Psoas muscle (tissue), 8 donors: ENCODE data around the gene RIPOR3. TPM values are rescaled to one million over a fixed set of nuclear protein-coding genes. Genes with fewer than 3 reads are reported as not detected.

Experiments used
- ATAC-seq, 4 donors: fragments of 200-7000 bp; cut with Tn5 transposase; one replicate each; pipeline ENCODE4 v1.9.1; 2020; ENCODE audit warnings: moderate library complexity in 3 of 4, mild to moderate bottlenecking in 2 of 4
- DNase-seq, 2 donors: peaks; one replicate each; pipeline ENCODE4 v3.0.0-alpha.2; 2020
- H3K27ac ChIP-seq: fragments of 200-600 bp; one replicate; pipeline ENCODE4 v1.8.0; 2022
- H3K27me3 ChIP-seq, 3 donors: fragments of 200-600 bp in 1 of 3; one replicate each; pipeline versions ENCODE4 v1.6.1 to v1.8.0; 2013 to 2022; ENCODE audit warnings: low read length in 2 of 3, mild to moderate bottlenecking in 2 of 3, moderate library complexity in 1 of 3; ENCODE audit not compliant: insufficient read depth in 3 of 3
- H3K36me3 ChIP-seq, 2 donors: fragments of 200-600 bp in 1 of 2; one replicate each; pipeline versions ENCODE4 v1.6.1 to v1.8.0; 2013 to 2022; ENCODE audit warnings: low read depth in 1 of 2, mild to moderate bottlenecking in 1 of 2, moderate library complexity in 1 of 2; ENCODE audit not compliant: insufficient read depth in 1 of 2
- H3K4me1 ChIP-seq: fragments of 200-600 bp; one replicate; pipeline ENCODE4 v1.8.0; 2022
- H3K4me3 ChIP-seq: fragments of 200-600 bp; one replicate; pipeline ENCODE4 v1.8.0; 2022; ENCODE audit warnings: mild to moderate bottlenecking
- H3K9me3 ChIP-seq: fragments of 200-600 bp; one replicate; pipeline ENCODE4 v1.8.0; 2022
- CTCF ChIP-seq: fragments of 200-600 bp; IDR thresholded peaks from one replicate; pipeline ENCODE4 v1.8.0; 2022; ENCODE audit warnings: antibody characterized with exemption
- WGBS, 3 donors: extraction: QIAGEN DNeasy Blood & Tissue Kit; methylation state at CpG; one replicate each; pipeline versions ENCODE4 v1.1.6 to v1.1.7; 2013; 5-methylcytosine and 5-hydroxymethylcytosine counted together
- intact Hi-C, 2 donors: fragments of 100-400 bp; cut with DNase I; formaldehyde crosslinking; loops; one replicate each; pipeline versions ENCODE4 v1.11.0 to v1.14.2; 2022
- polyA plus RNA-seq, 3 donors: library from polyadenylated mRNA; stranded (reverse); fragments of 200-250 nt; gene quantifications; one replicate each; pipeline ENCODE4 v1.2.3, GENCODE V29; 2013
- total RNA-seq, 4 donors: library from RNA; stranded (reverse); fragmentation: NEBNext Ultra II Directional in 2 of 4; extraction: Animal tissue kit (Norgen Biotek cat#: 25700) in 2 of 4; gene quantifications; one replicate each; pipeline versions ENCODE4 v1.2.1 to v1.2.4, GENCODE V29; 2021 to 2023
- donor health status: healthy with polysubstance abuse.
- donor health status: DM: no; HTN: no; CAD: no; lungs with moderate emphysema.
- donor health status: Bipolar disorder and iron deficiency.
- donor health status: healthy.
- donor health status: DM: yes; HTN: yes; CAD: no.
- donor health status: DM: no; HTN: no; CAD: no.
- donor health status: DM: no; HTN: no; CAD: no.
- donor health status: DM: yes; HTN: yes; CAD: no.

The RIPOR3 gene
- total and polyA plus RNA-seq, 7 donors: 3.1 to 5.7 (median 5.2) TPM

GRCh38 chr20:50720026-50720425 is 28.7 kb upstream of the RIPOR3 start:
- Histone ChIP-seq H3K36me3 (no peaks in the 10 kb centered on the region), H3K4me3 (no peak overlapping the region), H3K27me3 (no peaks in the 10 kb centered on the region), H3K4me1 (peaks cover 17% of the 10 kb centered on the region), H3K27ac (no peak overlapping the region), H3K9me3 (no peaks in the 10 kb centered on the region)
- intact Hi-C loops: loop anchor here in 1 of 2 donors (5.0 kb wide), 1 partner anchor 38 kb away; no protein-coding TSS in a partner anchor
- WGBS, 3 donors: 82 to 93% (median 88%) methylated on average over 5 of the region's 5 CpGs
- DNase-seq (no peak), ATAC-seq (no peak)
- no peak for TF ChIP-seq CTCF

DNA sequence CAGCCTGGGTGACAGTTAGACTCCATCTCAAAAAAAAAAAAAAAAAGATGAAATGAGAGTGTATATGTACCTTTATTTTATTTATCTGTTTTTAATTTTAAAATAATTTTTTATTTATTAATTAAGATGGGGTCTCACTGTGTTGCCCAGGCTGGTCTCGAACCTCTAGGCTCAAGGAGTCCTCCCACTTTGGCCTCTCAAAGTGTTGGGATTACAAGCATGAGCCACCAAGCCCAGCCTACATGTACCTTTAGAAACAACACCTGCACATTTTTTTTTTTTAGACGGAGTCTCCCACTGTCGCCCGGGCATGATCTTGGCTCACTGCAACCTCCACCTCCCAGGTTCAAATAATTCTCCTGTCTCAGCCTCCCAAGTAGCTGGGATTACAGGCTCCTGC is 28.0 kb upstream of the RIPOR3 start:
- Histone ChIP-seq H3K9me3 (no peaks in the 10 kb centered on the region), H3K27ac (no peak overlapping the region), H3K4me3 (no peak overlapping the region), H3K4me1 (peaks cover 11% of the 10 kb centered on the region), H3K27me3 (no peaks in the 10 kb centered on the region), H3K36me3 (no peaks in the 10 kb centered on the region)
- TF ChIP-seq CTCF: no peak
- DNase-seq: no peak
- intact Hi-C loops: no loop called here
- 95 to 97% (median 97%) methylated on average over 4 of the region's 4 CpGs for WGBS, 3 donors
- ATAC-seq: no peak

DNA sequence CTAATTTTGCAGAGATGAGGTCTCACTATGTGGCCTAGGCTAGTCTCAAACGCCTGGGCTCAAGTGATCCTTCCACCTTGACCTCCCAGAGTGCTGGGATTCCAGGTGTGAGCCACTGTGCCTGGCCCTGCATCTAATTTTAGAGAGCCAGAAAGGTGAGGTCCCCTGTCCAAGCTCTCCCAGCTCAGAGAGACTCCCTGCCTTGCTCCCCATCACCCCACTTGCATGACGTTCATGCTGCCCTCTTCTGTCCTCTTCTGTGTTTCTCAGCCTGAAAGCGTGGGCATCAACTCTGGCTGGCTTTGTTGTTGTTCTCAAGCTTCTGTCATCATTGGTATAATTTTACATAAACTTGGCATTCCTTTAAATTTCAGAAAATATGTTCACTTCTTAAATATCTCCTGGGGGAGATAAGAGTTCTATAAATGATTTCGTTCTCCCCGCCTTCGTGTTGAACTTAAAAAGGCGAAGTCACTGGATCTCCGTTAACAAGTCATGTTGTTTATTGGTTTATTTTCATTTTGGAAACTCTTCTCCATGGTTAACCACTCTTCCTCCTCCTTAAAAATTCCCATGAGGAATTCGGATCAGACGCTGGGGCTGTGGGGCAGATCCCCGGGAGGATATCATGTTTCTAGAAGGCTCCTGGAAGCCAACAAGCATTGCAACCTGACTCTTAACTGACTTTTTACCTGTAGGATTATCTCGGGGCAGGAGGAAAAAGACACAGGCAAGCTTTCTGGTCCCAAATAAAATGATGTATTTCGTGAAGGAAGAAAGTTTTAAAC is 26.8 kb upstream of the RIPOR3 start:
- Histone ChIP-seq H3K36me3 (no peaks in the 10 kb centered on the region), H3K9me3 (no peaks in the 10 kb centered on the region), H3K4me3 (no peak overlapping the region), H3K27me3 (no peaks in the 10 kb centered on the region), H3K27ac (no peak overlapping the region), H3K4me1 (peaks cover 11% of the 10 kb centered on the region)
- no peak for TF ChIP-seq CTCF
- DNase-seq: no peak
- 25 to 44% (median 33%) methylated on average over 13 of the region's 13 CpGs for WGBS, 3 donors
- intact Hi-C loops: no loop called here
- ATAC-seq: no peak

GRCh38 chr20:50717312-50717711 is 26.0 kb upstream of the RIPOR3 start:
- Histone ChIP-seq H3K27me3 (no peaks in the 10 kb centered on the region), H3K4me3 (no peak overlapping the region), H3K4me1 (peaks cover 11% of the 10 kb centered on the region), H3K27ac (no peak overlapping the region), H3K36me3 (no peaks in the 10 kb centered on the region), H3K9me3 (no peaks in the 10 kb centered on the region)
- ATAC-seq: no peak
- WGBS, 3 donors: 63 to 89% (median 66%) methylated on average over 2 of the region's 2 CpGs
- intact Hi-C loops: no loop called here
- DNase-seq: no peak
- TF ChIP-seq CTCF: no peak

- H3K4me1 ChIP-seq: peaks cover 11% of the 10 kb centered on the region
- no peak overlapping the region for H3K27ac ChIP-seq
- WGBS, 3 donors: 68 to 90% (median 83%) methylated on average over 1 of the region's 1 CpG
- intact Hi-C loops: no loop called here
- no peaks in the 10 kb centered on the region for H3K27me3 ChIP-seq
- no peak overlapping the region for H3K4me3 ChIP-seq
- no peak for TF ChIP-seq CTCF
- ATAC-seq: no peak
- DNase-seq: no peak
- H3K36me3 ChIP-seq: no peaks in the 10 kb centered on the region
- no peaks in the 10 kb centered on the region for H3K9me3 ChIP-seq
Observed at GRCh38 chr20:50716518-50716917, 25.2 kb upstream of the RIPOR3 start.
